Testis (tissue), 3 donors: ENCODE measurements around the gene HMG20A. TPM values are rescaled to one million over a fixed set of nuclear protein-coding genes. Genes with fewer than 3 reads are reported as not detected.
A peak's percentile ranks its signal among the peaks of the same experiment; 100 is the strongest.

Experiments used
- DNase-seq: peaks from one replicate; pipeline ENCODE4 v3.0.0-alpha.2; 2019
- H3K27ac ChIP-seq, 2 donors: fragments of 200-600 bp; sonication (generic); one replicate each; pipeline ENCODE4 v1.5.1; 2019
- H3K27me3 ChIP-seq: fragments of 200-600 bp; sonication (generic); one replicate; pipeline ENCODE4 v1.5.1; 2019
- H3K36me3 ChIP-seq: fragments of 200-600 bp; sonication (generic); one replicate; pipeline ENCODE4 v1.5.1; 2017; ENCODE audit warnings: low read depth; ENCODE audit errors: missing control alignments
- H3K4me1 ChIP-seq: fragments of 200-600 bp; sonication (generic); one replicate; pipeline ENCODE4 v1.5.1; 2019
- H3K4me3 ChIP-seq, 2 donors: fragments of 200-600 bp; sonication (generic); one replicate each; pipeline ENCODE4 v1.5.1; 2017 to 2019
- H3K9me3 ChIP-seq: fragments of 200-600 bp; sonication (generic); one replicate; pipeline ENCODE4 v1.5.1; 2017
- POLR2A ChIP-seq: fragments of 450-650 bp; IDR thresholded peaks from one replicate; pipeline ENCODE4 v1.6.1; 2017; ENCODE audit warnings: antibody characterized with exemption, mild to moderate bottlenecking, moderate library complexity
- WGBS, 2 donors: methylation state at CpG; one replicate each; pipeline ENCODE4 v1.1.5; 2018; 5-methylcytosine and 5-hydroxymethylcytosine counted together
- intact Hi-C: fragments of 100-400 bp; cut with DNase I; formaldehyde crosslinking; loops from one replicate; pipeline ENCODE4 v1.15.1; 2023; ENCODE audit warnings: low total_unique reads
- polyA plus RNA-seq: library from polyadenylated mRNA; stranded (reverse); fragments of 350-450 nt; fragmentation: Illumina TruSeq; extraction: RNeasy Lipid Tissue Mini Kit (QIAGEN cat#74804); gene quantifications from one replicate; pipeline ENCODE4 v1.2.3, GENCODE V29; 2014; ENCODE audit warnings: low read depth, low replicate concordance; ENCODE audit not compliant: insufficient read depth
- total RNA-seq, 2 donors: library from RNA; depleted of rRNA; stranded (reverse); fragments of >200 nt; gene quantifications; one replicate each; pipeline ENCODE4 v1.2.3, GENCODE V29; 2016
- TF ChIP-seq, protein P1 (sequence below), 3 experiments: fragments of 450-650 bp in 2 of 3; fragments of 200-600 bp in 1 of 3; sonication (generic) in 1 of 3; IDR thresholded peaks; one replicate each; pipeline ENCODE4 v1.5.1; 2016 to 2019; ENCODE audit warnings: antibody characterized with exemption in 3 of 3, mild to moderate bottlenecking in 2 of 3, moderate library complexity in 1 of 3

Gene HMG20A
- total and polyA plus RNA-seq, 3 donors from 2014 or later: 44.2 to 87.7 (median 76.9) TPM

DNA sequence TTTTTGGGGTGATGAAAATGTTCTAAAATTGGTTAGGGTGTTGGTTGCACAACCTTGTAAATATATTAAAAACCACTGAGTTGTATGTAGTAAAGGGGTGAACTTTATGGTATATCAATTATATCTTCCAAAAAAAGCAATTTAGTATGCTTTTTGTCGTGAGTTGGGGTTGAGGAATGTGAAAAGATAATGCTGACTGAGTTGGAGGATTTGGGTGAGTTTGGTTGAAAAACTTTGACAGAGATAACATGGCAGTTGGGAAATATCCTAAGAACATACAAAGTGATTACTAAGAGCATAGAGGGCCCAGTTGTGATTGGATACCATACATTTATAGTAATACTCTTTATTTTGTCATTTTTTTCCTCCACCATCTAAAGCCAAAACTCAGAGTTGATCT, 33.6 kb downstream of the HMG20A start:
- Histone ChIP-seq H3K9me3 (no peaks in the 10 kb centered on the region), H3K4me3 (no peak overlapping the region), H3K27ac (no peak overlapping the region), H3K36me3 (no peaks in the 10 kb centered on the region), H3K4me1 (peaks cover 8% of the 10 kb centered on the region), H3K27me3 (no peaks in the 10 kb centered on the region)
- 54 to 70% methylated on average over 1 of the region's 1 CpG for WGBS, 2 donors
- intact Hi-C loops: no loop called here
- TF ChIP-seq POLR2A: no peak
- TF ChIP-seq, protein P1, sequence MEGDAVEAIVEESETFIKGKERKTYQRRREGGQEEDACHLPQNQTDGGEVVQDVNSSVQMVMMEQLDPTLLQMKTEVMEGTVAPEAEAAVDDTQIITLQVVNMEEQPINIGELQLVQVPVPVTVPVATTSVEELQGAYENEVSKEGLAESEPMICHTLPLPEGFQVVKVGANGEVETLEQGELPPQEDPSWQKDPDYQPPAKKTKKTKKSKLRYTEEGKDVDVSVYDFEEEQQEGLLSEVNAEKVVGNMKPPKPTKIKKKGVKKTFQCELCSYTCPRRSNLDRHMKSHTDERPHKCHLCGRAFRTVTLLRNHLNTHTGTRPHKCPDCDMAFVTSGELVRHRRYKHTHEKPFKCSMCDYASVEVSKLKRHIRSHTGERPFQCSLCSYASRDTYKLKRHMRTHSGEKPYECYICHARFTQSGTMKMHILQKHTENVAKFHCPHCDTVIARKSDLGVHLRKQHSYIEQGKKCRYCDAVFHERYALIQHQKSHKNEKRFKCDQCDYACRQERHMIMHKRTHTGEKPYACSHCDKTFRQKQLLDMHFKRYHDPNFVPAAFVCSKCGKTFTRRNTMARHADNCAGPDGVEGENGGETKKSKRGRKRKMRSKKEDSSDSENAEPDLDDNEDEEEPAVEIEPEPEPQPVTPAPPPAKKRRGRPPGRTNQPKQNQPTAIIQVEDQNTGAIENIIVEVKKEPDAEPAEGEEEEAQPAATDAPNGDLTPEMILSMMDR (IDR thresholded peaks at IDR 0.05): no peak
- DNase-seq: no peak

DNA sequence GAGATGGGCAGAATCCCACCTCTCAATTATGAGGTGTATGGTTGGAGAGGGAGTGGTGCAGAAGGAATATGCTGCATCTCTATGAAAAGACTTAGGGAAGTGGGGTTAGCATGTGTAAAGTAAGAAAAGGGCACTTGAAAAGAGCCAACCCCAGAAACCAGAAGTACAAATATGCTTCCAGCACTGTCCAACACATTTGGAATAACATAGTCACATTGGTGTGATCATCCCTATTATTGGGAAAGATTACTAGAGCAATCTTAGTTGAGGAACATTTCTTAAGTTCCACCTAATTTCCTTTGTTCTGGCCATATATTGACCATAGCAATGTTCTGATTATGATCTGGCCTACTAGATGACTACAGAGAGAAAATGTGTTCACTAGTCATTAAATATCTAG, 34.3 kb downstream of the HMG20A start:
- H3K27ac ChIP-seq: no peak overlapping the region
- no peaks in the 10 kb centered on the region for H3K36me3 ChIP-seq
- no peaks in the 10 kb centered on the region for H3K9me3 ChIP-seq
- intact Hi-C loops: no loop called here
- H3K4me3 ChIP-seq: no peak overlapping the region
- H3K4me1 ChIP-seq: peaks cover 8% of the 10 kb centered on the region
- H3K27me3 ChIP-seq: no peaks in the 10 kb centered on the region
- no peak for DNase-seq
- TF ChIP-seq, protein P1 (IDR thresholded peaks at IDR 0.05): no peak
- no peak for TF ChIP-seq POLR2A

DNA sequence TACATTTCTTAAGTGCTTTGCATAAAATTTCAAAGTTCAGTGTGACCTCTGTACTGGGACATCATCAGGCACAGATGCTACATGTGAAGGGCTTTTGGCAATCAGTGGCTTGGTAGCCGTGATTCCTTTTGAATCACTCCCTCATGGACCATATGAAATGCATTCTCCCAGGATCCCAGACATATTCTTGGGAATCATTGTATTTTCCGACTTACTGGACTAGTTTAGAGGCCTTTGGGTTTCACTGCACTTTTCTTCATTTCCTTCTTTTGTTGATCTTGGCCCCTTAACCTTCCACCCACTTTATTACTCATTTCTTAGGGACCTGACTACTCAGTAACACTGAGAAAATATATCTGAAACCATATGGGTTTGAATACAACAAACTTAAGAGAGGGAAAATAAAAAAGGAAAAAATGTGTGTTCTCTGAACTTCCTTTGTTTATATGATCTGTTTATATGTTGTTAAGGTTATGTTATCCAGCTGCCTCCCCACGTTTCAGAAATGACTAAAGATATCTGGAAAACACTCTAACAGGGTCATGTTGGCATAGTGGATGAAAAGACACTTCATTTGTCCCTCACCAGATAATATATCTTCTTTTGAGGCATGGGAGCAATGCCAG, 35.1 kb downstream of the HMG20A start:
- no peak for DNase-seq
- WGBS, 2 donors: 30 to 32% methylated on average over 3 of the region's 3 CpGs
- no peaks in the 10 kb centered on the region for H3K9me3 ChIP-seq
- TF ChIP-seq POLR2A: no peak
- TF ChIP-seq, protein P1 (IDR thresholded peaks at IDR 0.05): no peak
- H3K27ac ChIP-seq: peak overlapping the region in 1 of 2 donors; percentile 22
- intact Hi-C loops: no loop called here
- peaks cover 8% of the 10 kb centered on the region for H3K4me1 ChIP-seq
- no peak overlapping the region for H3K4me3 ChIP-seq
- H3K27me3 ChIP-seq: no peaks in the 10 kb centered on the region
- no peaks in the 10 kb centered on the region for H3K36me3 ChIP-seq

DNA sequence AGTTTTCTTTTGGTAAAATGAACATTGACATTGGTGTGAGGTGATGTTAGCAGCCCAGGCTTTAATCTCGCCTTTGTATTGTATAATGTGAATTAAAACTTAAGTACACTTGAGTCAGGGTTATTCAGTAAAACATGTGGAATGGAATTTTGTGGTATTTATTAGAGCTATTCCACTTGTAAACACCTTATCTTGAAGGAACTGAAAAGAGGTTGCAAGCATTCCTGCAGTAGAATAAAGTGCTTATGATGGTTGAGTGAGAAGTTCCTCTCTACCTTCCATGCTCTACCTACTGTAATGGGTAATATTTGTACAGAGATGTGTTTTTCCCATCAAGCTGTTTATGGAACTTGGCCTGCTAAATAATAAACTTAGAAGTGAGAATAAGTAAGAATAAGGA, 36.1 kb downstream of the HMG20A start:
- TF ChIP-seq POLR2A: no peak
- TF ChIP-seq, protein P1 (IDR thresholded peaks at IDR 0.05): no peak
- no peaks in the 10 kb centered on the region for H3K36me3 ChIP-seq
- H3K9me3 ChIP-seq: no peaks in the 10 kb centered on the region
- WGBS, 2 donors: 94 to 97% methylated on average over 1 of the region's 1 CpG
- no peak overlapping the region for H3K4me3 ChIP-seq
- H3K27ac ChIP-seq: no peak overlapping the region
- peaks cover 8% of the 10 kb centered on the region for H3K4me1 ChIP-seq
- intact Hi-C loops: no loop called here
- no peaks in the 10 kb centered on the region for H3K27me3 ChIP-seq
- no peak for DNase-seq
